ENCODE results near the gene UBR1. TPM values are rescaled to one million over a fixed set of nuclear protein-coding genes. Genes with fewer than 3 reads are reported as not detected.

UBR1 gene
- total and polyA plus RNA-seq, 2 experiments from 2014 or later = 16.2 to 26.0 TPM

DNA sequence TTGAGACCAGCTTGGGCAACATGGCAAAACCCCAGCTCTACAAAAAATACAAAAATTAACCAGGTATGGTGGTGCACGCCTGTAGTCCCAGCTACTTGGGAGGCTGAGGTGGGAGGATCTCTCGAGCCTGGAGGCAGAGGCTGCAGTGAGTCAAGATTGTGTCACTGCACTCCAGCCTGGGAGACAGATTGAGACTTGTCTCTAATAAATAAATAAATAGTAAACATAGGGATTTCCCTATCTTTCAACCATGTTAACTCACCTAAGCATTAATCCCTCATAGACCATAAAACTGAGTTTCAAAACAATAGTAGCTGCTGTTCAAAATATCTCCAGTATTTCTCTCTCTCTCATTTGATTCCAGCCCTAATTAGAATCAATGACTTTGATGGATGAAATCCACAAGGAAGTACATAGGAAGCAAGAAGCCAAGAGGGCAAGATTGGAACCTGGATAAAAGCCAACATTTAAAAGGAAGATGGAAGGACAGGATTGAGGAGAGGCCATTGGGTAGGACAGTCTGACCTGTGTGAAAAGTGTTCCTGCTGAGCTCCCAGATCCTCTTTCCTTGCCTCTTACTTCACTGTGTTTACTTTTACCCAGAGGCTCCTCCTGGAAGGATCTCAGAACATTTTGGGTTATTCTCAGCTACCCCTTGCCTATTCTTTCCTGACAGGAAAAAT is 172.9 kb downstream of the UBR1 start:
- no peaks in the 10 kb centered on the region for H3K27me3 ChIP-seq (replicated peaks; ENCODE audit: insufficient read depth)
- no peak overlapping the region for H3K4me2 ChIP-seq (ENCODE audit: unreplicated experiment)
- H3K9me3 ChIP-seq (ENCODE audit: low read depth) = no peaks in the 10 kb centered on the region
- WGBS, 2 experiments (ENCODE audit: low coverage in 1 of 2, low lambda C conversion rate in 2 of 2, missing lambda C conversion rate in 2 of 2) = 88 to 96% methylated on average over 2 of the region's 2 CpGs
- H3K4me1 ChIP-seq (ENCODE audit: insufficient read depth) = no peaks in the 10 kb centered on the region
- DNase-seq = no peak
- H3K27ac ChIP-seq = no peak overlapping the region
- no peaks in the 10 kb centered on the region for H3K9me2 ChIP-seq (ENCODE audit: insufficient read depth)
- H3F3A ChIP-seq (ENCODE audit: insufficient read depth) = no peaks in the 10 kb centered on the region; the same call in 1 of the 2 replicates
- no peak overlapping the region for H2AFZ ChIP-seq
- H3K79me2 ChIP-seq (ENCODE audit: insufficient read depth) = no peaks in the 10 kb centered on the region
- TF ChIP-seq EZH2 (IDR thresholded peaks at IDR 0.05; ENCODE audit: insufficient read depth, poor library complexity, severe bottlenecking) (no peak), EZH2phosphoT487 (IDR thresholded peaks at IDR 0.05; ENCODE audit: insufficient read depth, low read depth) (no peak)
- H3K36me3 ChIP-seq (ENCODE audit: low read depth) = no peaks in the 10 kb centered on the region
- in situ Hi-C loops (cut with MboI) = no loop called here
- H3K9ac ChIP-seq = no peak overlapping the region
- no peak overlapping the region for H3K4me3 ChIP-seq
- no peaks in the 10 kb centered on the region for H4K20me1 ChIP-seq (ENCODE audit: insufficient read depth)

GRCh38 chr15:42931702-42932486 is 173.9 kb downstream of the UBR1 start:
- no peaks in the 10 kb centered on the region for H3K79me2 ChIP-seq (ENCODE audit: insufficient read depth)
- H4K20me1 ChIP-seq (ENCODE audit: insufficient read depth) = no peaks in the 10 kb centered on the region
- H3K9ac ChIP-seq = no peak overlapping the region
- no peak overlapping the region for H3K4me2 ChIP-seq (ENCODE audit: unreplicated experiment)
- TF ChIP-seq EZH2 (IDR thresholded peaks at IDR 0.05; ENCODE audit: insufficient read depth, poor library complexity, severe bottlenecking) (no peak), EZH2phosphoT487 (IDR thresholded peaks at IDR 0.05; ENCODE audit: insufficient read depth, low read depth) (no peak)
- no peak overlapping the region for H3K27ac ChIP-seq
- in situ Hi-C loops (cut with MboI) = no loop called here
- H3K4me3 ChIP-seq = no peak overlapping the region
- H3K9me2 ChIP-seq (ENCODE audit: insufficient read depth) = no peaks in the 10 kb centered on the region
- H3K4me1 ChIP-seq (ENCODE audit: insufficient read depth) = no peaks in the 10 kb centered on the region
- no peaks in the 10 kb centered on the region for H3K36me3 ChIP-seq (ENCODE audit: low read depth)
- H3K27me3 ChIP-seq (replicated peaks; ENCODE audit: insufficient read depth) = no peaks in the 10 kb centered on the region
- H2AFZ ChIP-seq = no peak overlapping the region
- H3F3A ChIP-seq (ENCODE audit: insufficient read depth) = no peaks in the 10 kb centered on the region; the same call in 1 of the 2 replicates
- WGBS, 2 experiments (ENCODE audit: low coverage in 1 of 2, low lambda C conversion rate in 2 of 2, missing lambda C conversion rate in 2 of 2) = 78 to 82% methylated on average over 6 to 7 of the region's 7 CpGs
- no peak for DNase-seq
- no peaks in the 10 kb centered on the region for H3K9me3 ChIP-seq (ENCODE audit: low read depth)

- no peaks in the 10 kb centered on the region for H3K9me2 ChIP-seq (ENCODE audit: insufficient read depth)
- no peak overlapping the region for H2AFZ ChIP-seq
- H3K27ac ChIP-seq = no peak overlapping the region
- H3K4me3 ChIP-seq = no peak overlapping the region
- H3K27me3 ChIP-seq (replicated peaks; ENCODE audit: insufficient read depth) = no peaks in the 10 kb centered on the region
- no peak overlapping the region for H3K9ac ChIP-seq
- no peak for DNase-seq
- no peaks in the 10 kb centered on the region for H3K4me1 ChIP-seq (ENCODE audit: insufficient read depth)
- WGBS, 2 experiments (ENCODE audit: low coverage in 1 of 2, low lambda C conversion rate in 2 of 2, missing lambda C conversion rate in 2 of 2) = 49 to 57% methylated on average over 2 of the region's 2 CpGs
- in situ Hi-C loops (cut with MboI) = loop anchor here (10.0 kb wide), 1 partner anchor 215 kb away; no protein-coding TSS in a partner anchor
- no peaks in the 10 kb centered on the region for H4K20me1 ChIP-seq (ENCODE audit: insufficient read depth)
- TF ChIP-seq EZH2 (IDR thresholded peaks at IDR 0.05; ENCODE audit: insufficient read depth, poor library complexity, severe bottlenecking) = no peak
- H3K9me3 ChIP-seq (ENCODE audit: low read depth) = no peaks in the 10 kb centered on the region
- no peaks in the 10 kb centered on the region for H3F3A ChIP-seq (ENCODE audit: insufficient read depth)
- no peaks in the 10 kb centered on the region for H3K36me3 ChIP-seq (ENCODE audit: low read depth)
- no peak overlapping the region for H3K4me2 ChIP-seq (ENCODE audit: unreplicated experiment)
- H3K79me2 ChIP-seq (ENCODE audit: insufficient read depth) = no peaks in the 10 kb centered on the region
Measured at GRCh38 chr15:42929306-42929848, 176.5 kb downstream of the UBR1 start.

DNA sequence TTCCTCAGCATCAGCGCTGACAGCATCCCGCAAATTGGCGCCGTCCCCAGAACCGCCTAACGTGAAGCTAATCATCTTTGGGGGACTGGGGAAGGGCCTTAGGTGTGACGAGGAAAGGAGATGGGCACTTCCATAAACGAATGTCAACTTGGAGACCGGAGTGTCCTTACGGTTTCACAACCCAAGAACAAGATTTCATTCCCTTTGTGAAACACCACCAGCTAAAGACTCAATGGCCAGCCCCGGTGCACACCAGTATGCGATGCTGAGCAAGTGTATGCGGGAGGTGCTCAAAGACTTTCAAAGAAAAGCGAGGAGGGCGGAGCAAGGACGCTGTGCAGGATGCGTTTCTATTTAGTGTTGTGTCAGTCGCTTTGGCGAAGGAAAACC is 184.5 kb downstream of the UBR1 start:
- H2AFZ ChIP-seq = peak overlapping the region; percentile 97
- no peaks in the 10 kb centered on the region for H3K9me2 ChIP-seq (ENCODE audit: insufficient read depth)
- H3K27ac ChIP-seq = no peak overlapping the region
- peak overlapping the region; percentile 78 for H3K4me2 ChIP-seq (ENCODE audit: unreplicated experiment)
- H3K4me1 ChIP-seq (ENCODE audit: insufficient read depth) = peaks cover 13% of the 10 kb centered on the region
- peak; percentile 67 for DNase-seq
- peaks cover 33% of the 10 kb centered on the region for H3K79me2 ChIP-seq (ENCODE audit: insufficient read depth)
- H3K4me3 ChIP-seq = peak overlapping the region; percentile 82
- H3F3A ChIP-seq (ENCODE audit: insufficient read depth) = peaks cover 16% of the 10 kb centered on the region
- no peaks in the 10 kb centered on the region for H3K9me3 ChIP-seq (ENCODE audit: low read depth)
- peak overlapping the region; percentile 39 for H3K9ac ChIP-seq
- no peaks in the 10 kb centered on the region for H3K36me3 ChIP-seq (ENCODE audit: low read depth)
- in situ Hi-C loops (cut with MboI) = loop anchor here (10.0 kb wide), 1 partner anchor 207 kb away; no protein-coding TSS in a partner anchor
- H3K27me3 ChIP-seq (replicated peaks; ENCODE audit: insufficient read depth) = no peaks in the 10 kb centered on the region
- H4K20me1 ChIP-seq (ENCODE audit: insufficient read depth) = no peaks in the 10 kb centered on the region
- TF ChIP-seq EZH2phosphoT487 (IDR thresholded peaks at IDR 0.05; ENCODE audit: insufficient read depth, low read depth) (no peak), EZH2 (IDR thresholded peaks at IDR 0.05; ENCODE audit: insufficient read depth, poor library complexity, severe bottlenecking) (no peak)
- WGBS, 2 experiments (ENCODE audit: low coverage in 1 of 2, low lambda C conversion rate in 2 of 2, missing lambda C conversion rate in 2 of 2) = 2 to 3% methylated on average over 19 of the region's 19 CpGs
